HAP-1 (cell line): ENCODE measurements around the gene KCNK17.
A peak's percentile ranks its signal among the peaks of the same experiment; 100 is the strongest.

Source experiments
- DNase-seq, 2 experiments: peaks; one replicate each; pipeline ENCODE4 v3.0.0-alpha.2; 2016 to 2020; ENCODE audit warnings: low spot score in 2 of 2
- H3K27me3 ChIP-seq: fragments of 250-450 bp; sonication (Bioruptor Pico); 2 replicates; pipeline ENCODE4 v1.5.1; 2020; ENCODE audit warnings: low read depth, mild to moderate bottlenecking, moderate library complexity
- H3K36me3 ChIP-seq: fragments of 250-450 bp; sonication (Bioruptor Pico); replicated peaks from 2 replicates; pipeline ENCODE4 v1.5.1; 2020; ENCODE audit warnings: mild to moderate bottlenecking
- H3K4me1 ChIP-seq: fragments of 250-450 bp; sonication (Bioruptor Pico); 2 replicates; pipeline ENCODE4 v1.5.1; 2020; ENCODE audit warnings: mild to moderate bottlenecking
- H3K4me3 ChIP-seq: fragments of 250-450 bp; sonication (Bioruptor Pico); 2 replicates; pipeline ENCODE4 v1.5.1; 2020; ENCODE audit warnings: mild to moderate bottlenecking, moderate library complexity
- H3K9me3 ChIP-seq: fragments of 250-450 bp; sonication (Bioruptor Pico); 2 replicates; pipeline ENCODE4 v1.5.1; 2020; ENCODE audit warnings: mild to moderate bottlenecking, moderate library complexity
- in situ Hi-C: fragments of 300-500 bp; cut with MboI; formaldehyde crosslinking; loops from 3 replicates; pipeline ENCODE4 v1.14.3; 2020; ENCODE audit warnings: low sequenced_read_pairs, inconsistent platforms, mixed read lengths

The KCNK17 gene

GRCh38 chr6:39314273-39314795 lies at the start of gene KCNK17:
TSS of gene KCNK17 (minus strand) at chr6:39314419. CDS start at chr6:39314320, 99 bp downstream.
- no peak for DNase-seq
- Histone ChIP-seq H3K4me3 (no peak within 1 kb of the TSS), H3K9me3 (no peaks in the 10 kb centered on the region), H3K4me1 (no peaks in the 10 kb centered on the region), H3K36me3 (no peaks in the 10 kb centered on the region), H3K27me3 (peaks cover 23% of the 10 kb centered on the region)
- in situ Hi-C loops = no loop called here

GRCh38 chr6:39363280-39363679 lies 49.1 kb upstream of the KCNK17 start:
- Histone ChIP-seq H3K4me1 (no peaks in the 10 kb centered on the region), H3K27me3 (no peaks in the 10 kb centered on the region), H3K4me3 (no peak overlapping the region), H3K9me3 (no peaks in the 10 kb centered on the region), H3K36me3 (no peaks in the 10 kb centered on the region)
- in situ Hi-C loops = no loop called here
- DNase-seq = no peak

- no peaks in the 10 kb centered on the region for H3K36me3 ChIP-seq
- H3K27me3 ChIP-seq = no peaks in the 10 kb centered on the region
- in situ Hi-C loops = no loop called here
- H3K4me1 ChIP-seq = no peaks in the 10 kb centered on the region
- DNase-seq = peak in 1 of 2 experiments; percentile 20
- no peaks in the 10 kb centered on the region for H3K9me3 ChIP-seq
- no peak overlapping the region for H3K4me3 ChIP-seq
Measured at GRCh38 chr6:39362487-39362865, 48.3 kb upstream of the KCNK17 start.

GRCh38 chr6:39361657-39362486 lies 47.7 kb upstream of the KCNK17 start:
- H3K4me3 ChIP-seq = no peak overlapping the region
- H3K9me3 ChIP-seq = no peaks in the 10 kb centered on the region
- no peaks in the 10 kb centered on the region for H3K27me3 ChIP-seq
- in situ Hi-C loops = no loop called here
- peak; percentile 66 to 74 for DNase-seq
- H3K36me3 ChIP-seq = no peaks in the 10 kb centered on the region
- H3K4me1 ChIP-seq = no peaks in the 10 kb centered on the region

GRCh38 chr6:39360378-39360777 lies 46.2 kb upstream of the KCNK17 start:
- Histone ChIP-seq H3K9me3 (no peaks in the 10 kb centered on the region), H3K27me3 (no peaks in the 10 kb centered on the region), H3K36me3 (no peaks in the 10 kb centered on the region), H3K4me1 (no peaks in the 10 kb centered on the region), H3K4me3 (no peak overlapping the region)
- in situ Hi-C loops = no loop called here
- DNase-seq = no peak

GRCh38 chr6:39357998-39358686 lies 43.9 kb upstream of the KCNK17 start:
- H3K36me3 ChIP-seq = no peaks in the 10 kb centered on the region
- no peaks in the 10 kb centered on the region for H3K4me1 ChIP-seq
- H3K4me3 ChIP-seq = no peak overlapping the region
- no peak for DNase-seq
- no peaks in the 10 kb centered on the region for H3K27me3 ChIP-seq
- in situ Hi-C loops = loop anchor here (10.0 kb wide), 1 partner anchor 537 kb away; no protein-coding TSS in a partner anchor
- no peaks in the 10 kb centered on the region for H3K9me3 ChIP-seq

GRCh38 chr6:39353698-39354315 lies 39.6 kb upstream of the KCNK17 start:
- no peaks in the 10 kb centered on the region for H3K27me3 ChIP-seq
- no peak for DNase-seq
- H3K36me3 ChIP-seq = no peaks in the 10 kb centered on the region
- no peaks in the 10 kb centered on the region for H3K4me1 ChIP-seq
- in situ Hi-C loops = loop anchor here (10.0 kb wide), 1 partner anchor 541 kb away; no protein-coding TSS in a partner anchor
- H3K9me3 ChIP-seq = no peaks in the 10 kb centered on the region
- H3K4me3 ChIP-seq = no peak overlapping the region

GRCh38 chr6:39350723-39351505 lies 36.7 kb upstream of the KCNK17 start:
- no peak for DNase-seq
- Histone ChIP-seq H3K4me3 (no peak overlapping the region), H3K27me3 (no peaks in the 10 kb centered on the region), H3K9me3 (no peaks in the 10 kb centered on the region), H3K36me3 (no peaks in the 10 kb centered on the region), H3K4me1 (no peaks in the 10 kb centered on the region)
- in situ Hi-C loops = loop anchor here (10.0 kb wide), 1 partner anchor 544 kb away; no protein-coding TSS in a partner anchor

- Histone ChIP-seq H3K9me3 (no peaks in the 10 kb centered on the region), H3K4me1 (no peaks in the 10 kb centered on the region), H3K36me3 (no peaks in the 10 kb centered on the region), H3K27me3 (no peaks in the 10 kb centered on the region), H3K4me3 (no peak overlapping the region)
- DNase-seq = no peak
- in situ Hi-C loops = loop anchor here (10.0 to 25.0 kb wide), 2 partner anchors 966 to 1689 kb away; partner anchors contain the start of genes TSPO2 and UNC5CL
Measured at GRCh38 chr6:39348740-39349139, 34.5 kb upstream of the KCNK17 start.

- Histone ChIP-seq H3K4me1 (no peaks in the 10 kb centered on the region), H3K27me3 (no peaks in the 10 kb centered on the region), H3K36me3 (no peaks in the 10 kb centered on the region), H3K9me3 (no peaks in the 10 kb centered on the region), H3K4me3 (no peak overlapping the region)
- in situ Hi-C loops = loop anchor here (10.0 to 25.0 kb wide), 2 partner anchors 967 to 1689 kb away; partner anchors contain the start of genes TSPO2 and UNC5CL
- DNase-seq = peak; percentile 56 to 76
Measured at GRCh38 chr6:39347906-39348585, 33.8 kb upstream of the KCNK17 start.

GRCh38 chr6:39347206-39347605 lies 33.0 kb upstream of the KCNK17 start:
- no peaks in the 10 kb centered on the region for H3K36me3 ChIP-seq
- no peaks in the 10 kb centered on the region for H3K4me1 ChIP-seq
- H3K9me3 ChIP-seq = no peaks in the 10 kb centered on the region
- in situ Hi-C loops = loop anchor here (10.0 to 25.0 kb wide), 2 partner anchors 968 to 1690 kb away; partner anchors contain the start of genes TSPO2 and UNC5CL
- no peaks in the 10 kb centered on the region for H3K27me3 ChIP-seq
- no peak for DNase-seq
- no peak overlapping the region for H3K4me3 ChIP-seq

GRCh38 chr6:39344821-39345280 lies 30.6 kb upstream of the KCNK17 start:
- no peak for DNase-seq
- in situ Hi-C loops = loop anchor here (10.0 to 25.0 kb wide), 2 partner anchors 970 to 1692 kb away; partner anchors contain the start of genes TSPO2 and UNC5CL
- Histone ChIP-seq H3K9me3 (no peaks in the 10 kb centered on the region), H3K36me3 (no peaks in the 10 kb centered on the region), H3K4me3 (no peak overlapping the region), H3K4me1 (no peaks in the 10 kb centered on the region), H3K27me3 (no peaks in the 10 kb centered on the region)
